ENCODE data around the gene SCN2A.

GRCh38 chr2:165191096-165191728, 48.0 kb upstream of the SCN2A start:
- TF ChIP-seq CTCF (IDR thresholded peaks at IDR 0.05) (no peak), POLR2A (IDR thresholded peaks at IDR 0.05) (no peak)
